ENCODE results near the gene TPH2.

The TPH2 gene

DNA sequence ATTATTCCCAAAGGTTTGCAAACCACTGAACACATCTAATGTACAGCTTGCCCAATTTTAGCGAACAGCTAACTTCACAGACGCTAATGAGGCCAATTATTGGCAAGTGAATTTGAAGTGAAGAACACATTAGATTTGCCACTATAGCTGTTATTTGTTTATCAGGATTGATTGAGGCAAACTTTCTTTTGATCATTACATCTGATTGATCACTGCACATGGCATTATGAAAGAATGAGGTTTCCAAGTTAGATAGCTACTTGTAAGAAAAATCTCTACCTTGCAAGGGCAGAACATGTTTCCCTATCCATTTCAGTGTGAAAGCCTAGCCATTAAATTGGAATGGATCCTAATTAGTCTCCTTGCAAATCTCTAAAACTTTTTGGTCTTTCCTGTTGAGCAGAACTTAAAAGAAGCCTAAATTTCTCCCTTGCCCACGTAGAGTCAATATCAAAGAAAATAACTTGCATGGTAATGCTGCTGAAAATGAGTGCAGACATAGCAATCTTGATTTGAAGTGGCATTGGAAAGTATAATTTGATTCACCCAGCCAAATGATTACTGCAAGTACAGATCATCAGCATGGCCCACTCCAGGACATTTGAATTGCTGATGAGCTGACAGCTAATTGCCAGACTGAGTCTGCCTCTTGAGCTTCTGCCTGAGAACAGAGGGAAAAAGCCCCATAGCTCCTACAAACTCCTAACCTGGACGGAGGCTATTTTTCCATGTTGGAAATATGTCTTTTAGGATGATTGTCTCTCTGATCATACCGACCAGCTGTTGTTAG is 98.6 kb downstream of the TPH2 start:
- DNase-seq = no peak

DNA sequence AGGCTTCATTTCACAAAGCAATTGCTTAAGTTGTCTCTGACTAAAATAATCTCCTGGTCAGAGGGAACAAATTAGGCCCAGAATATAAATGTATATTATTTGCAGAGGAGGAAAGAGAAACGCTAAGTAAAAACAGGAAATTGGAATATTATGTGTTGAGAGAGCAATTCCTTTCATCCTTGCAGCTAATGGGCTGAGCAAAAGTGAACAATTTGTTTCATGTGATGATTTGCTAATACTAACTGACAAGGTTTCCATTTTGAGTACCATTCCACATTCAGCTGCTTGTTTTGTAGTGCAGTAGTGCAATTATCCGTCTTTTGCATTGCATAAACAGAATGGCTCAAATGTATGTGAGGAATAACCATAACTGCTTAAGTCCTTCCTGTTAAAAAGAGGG is 103.2 kb downstream of the TPH2 start:
- DNase-seq = no peak

DNA sequence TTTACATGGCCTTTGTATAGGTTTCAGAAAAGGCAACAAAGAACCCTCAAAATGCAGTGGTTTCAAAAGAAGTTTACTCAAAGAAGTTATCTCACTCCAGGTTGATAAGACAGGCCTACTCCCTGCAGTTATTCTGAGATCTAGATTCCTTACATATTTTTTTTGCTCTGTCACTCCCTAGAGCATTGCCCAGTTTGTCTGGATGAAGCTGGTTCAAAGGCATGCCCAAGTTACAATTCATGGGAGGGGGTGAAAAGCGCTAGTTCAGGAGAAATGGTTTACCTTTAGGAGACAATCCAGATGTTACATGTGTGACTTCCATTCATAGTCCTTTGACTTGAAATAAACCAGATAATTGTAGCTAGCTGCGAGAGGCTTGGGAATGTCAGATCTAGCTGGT is 115.0 kb downstream of the TPH2 start:
- DNase-seq = no peak

DNA sequence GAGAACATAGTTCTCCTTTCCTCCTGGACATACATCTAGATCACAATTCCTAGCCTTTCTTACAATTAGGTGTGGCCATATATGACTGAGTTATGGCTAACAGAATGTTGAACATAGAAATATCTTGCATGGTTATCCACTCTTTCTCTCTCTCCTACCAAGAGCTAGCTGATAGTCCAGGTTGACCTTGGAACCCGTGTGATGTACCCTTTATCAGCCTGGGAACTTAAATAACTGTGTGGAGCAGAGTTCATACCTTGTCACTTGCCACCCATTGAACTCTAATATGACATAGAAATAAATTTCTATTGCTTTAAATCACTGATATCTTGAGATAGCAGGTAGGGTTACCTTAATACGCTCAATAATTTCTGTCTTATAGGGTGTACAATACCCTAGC is 115.9 kb downstream of the TPH2 start:
- DNase-seq = no peak

DNA sequence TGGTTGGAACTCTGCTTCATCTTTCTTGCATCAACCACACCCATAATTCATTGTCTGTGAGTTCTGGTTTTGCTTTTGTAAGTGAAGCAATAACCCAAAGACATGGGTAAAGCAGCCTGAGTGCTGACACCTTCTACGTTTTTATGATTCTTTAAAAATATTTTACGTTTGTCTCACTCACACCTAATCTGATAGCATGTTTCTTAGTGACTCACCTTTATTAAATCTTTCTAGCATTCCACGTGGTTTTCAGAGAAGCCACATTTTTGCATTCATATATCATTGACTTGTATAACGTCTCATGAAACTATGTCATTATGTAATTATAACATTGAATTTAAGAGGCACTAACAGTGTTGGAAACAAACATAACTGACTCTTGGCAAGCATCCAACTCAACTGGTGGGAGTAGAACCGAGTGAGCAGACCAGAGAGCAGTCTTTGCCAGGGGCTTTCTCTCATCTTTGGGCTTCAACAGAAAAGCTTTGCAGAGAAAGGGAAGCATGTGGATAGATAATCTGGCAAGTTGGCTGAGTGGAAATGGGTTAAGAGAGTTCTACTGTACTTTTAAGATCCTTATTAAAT is 118.8 kb downstream of the TPH2 start:
- no peak for DNase-seq

DNA sequence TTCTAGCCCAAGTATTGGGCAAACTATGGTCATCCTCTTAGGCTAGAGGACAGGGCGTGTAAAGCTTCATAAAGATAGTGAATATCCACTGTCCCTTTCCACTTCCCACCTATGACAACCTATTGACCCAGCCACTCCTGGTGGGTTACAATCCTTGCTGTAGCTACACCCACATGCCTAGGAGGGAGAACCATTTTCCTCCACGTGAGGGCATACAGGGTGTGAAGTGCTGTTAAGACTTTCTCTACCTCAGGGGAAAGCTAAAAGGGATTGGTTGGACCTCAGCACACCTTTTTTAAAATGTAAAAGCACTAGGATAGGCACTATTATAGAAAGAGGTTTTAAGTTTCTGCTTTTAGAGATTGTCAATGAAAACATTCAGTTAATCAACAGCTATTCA is 124.4 kb downstream of the TPH2 start:
- no peak for DNase-seq

DNA sequence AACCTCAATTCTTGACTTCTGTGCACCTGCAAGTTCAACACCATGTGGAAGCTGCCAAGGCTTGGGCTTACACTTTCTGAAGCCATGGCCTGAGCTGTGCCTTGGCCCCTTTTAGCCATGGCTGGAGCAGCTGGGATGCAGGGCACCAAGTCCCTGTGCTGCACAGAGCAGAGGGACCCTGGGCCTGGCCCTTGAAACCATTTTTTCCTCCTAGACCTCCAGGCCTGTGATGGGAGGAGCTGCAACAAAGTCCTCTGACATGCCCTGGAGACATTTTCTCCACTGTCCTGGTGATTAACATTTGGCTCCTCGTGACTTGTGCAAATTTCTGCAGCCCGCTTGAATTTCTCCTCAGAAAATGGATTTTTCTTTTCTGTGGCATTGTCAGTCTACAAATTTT is 132.4 kb downstream of the TPH2 start:
- DNase-seq = no peak

DNA sequence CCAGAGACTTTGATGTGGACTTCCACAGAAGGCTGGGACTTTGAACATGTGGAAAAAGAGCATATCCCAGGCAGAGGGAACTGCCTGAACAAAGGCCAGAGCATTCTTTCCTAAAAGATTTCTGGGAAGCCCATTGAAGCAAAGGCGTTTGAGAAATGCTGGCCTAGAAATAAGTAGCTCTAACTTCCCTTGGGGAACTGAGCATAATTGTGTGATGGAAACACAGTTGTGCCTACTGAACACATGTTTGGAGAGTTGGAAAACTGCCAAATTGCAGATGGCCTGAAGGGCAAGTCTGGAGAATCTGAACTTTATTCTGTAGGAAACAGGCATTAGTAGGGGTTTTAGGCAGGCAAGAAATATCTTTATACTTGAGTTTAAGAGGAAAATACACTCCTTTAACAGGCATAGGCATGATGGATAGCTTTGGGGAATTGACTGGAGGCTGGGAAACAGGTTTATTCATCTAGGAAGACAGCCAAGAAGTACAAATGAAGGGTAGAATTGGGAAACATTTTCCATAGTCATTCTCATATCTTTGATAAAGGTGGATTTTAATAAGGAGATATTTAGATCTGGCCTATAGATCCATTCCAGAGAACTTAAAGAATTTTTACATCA is 134.1 kb downstream of the TPH2 start:
- no peak for DNase-seq

DNA sequence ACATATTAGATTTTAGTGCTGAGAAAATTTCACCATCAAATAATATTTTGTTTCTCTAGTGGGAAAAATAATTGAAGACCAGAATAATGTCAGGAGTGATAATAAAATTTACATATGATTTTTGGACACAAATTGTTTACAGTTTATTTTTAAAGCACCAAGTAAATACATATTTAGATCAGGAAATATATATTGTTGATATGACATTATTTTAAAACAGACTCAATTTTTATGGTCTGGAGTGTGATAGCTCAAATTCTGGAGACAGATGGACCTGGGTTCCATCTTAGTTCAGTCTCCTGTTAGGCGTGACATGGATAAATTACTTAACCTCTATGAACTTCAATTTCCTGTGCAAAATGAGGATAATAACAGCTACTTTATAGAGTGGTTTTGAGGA is 135.4 kb downstream of the TPH2 start:
- no peak for DNase-seq

DNA sequence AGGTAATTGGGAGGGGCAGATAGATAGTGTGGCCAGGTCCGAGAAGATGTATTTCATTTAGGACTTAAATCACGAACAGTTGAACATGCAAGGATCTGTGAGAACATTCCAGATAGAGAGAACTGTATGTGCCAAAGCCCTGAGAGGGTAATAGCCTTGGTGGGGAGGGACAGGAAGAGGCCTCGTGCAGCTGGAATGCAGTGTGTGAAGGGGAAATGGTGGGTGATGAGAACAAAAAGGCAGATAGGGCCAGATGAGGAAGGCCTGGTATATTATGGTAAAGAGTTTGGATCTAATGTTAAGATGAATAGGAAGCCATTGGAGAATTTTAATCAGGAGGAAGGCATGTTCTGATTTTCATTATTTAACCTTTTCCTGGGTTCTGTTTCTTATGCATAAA is 136.3 kb downstream of the TPH2 start:
- DNase-seq = no peak

DNA sequence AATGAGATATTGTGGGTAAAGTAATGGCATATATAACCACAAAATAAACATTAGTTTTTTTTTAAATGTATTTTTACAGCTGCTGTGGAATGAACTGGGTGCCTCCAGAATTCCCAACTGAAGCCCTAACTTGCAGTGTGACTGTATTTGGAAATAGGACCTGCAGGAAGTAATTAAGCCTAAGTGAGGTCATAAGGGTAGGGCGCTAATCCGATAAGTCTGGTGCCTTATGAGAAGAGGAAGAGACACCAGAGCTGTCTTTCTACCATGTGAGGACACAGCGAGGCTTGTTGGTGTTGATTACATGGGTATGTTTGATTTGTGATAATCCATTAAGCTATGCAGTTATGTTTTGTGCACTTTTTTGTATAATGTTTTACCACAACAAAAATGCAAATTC is 136.8 kb downstream of the TPH2 start:
- DNase-seq = no peak

DNA sequence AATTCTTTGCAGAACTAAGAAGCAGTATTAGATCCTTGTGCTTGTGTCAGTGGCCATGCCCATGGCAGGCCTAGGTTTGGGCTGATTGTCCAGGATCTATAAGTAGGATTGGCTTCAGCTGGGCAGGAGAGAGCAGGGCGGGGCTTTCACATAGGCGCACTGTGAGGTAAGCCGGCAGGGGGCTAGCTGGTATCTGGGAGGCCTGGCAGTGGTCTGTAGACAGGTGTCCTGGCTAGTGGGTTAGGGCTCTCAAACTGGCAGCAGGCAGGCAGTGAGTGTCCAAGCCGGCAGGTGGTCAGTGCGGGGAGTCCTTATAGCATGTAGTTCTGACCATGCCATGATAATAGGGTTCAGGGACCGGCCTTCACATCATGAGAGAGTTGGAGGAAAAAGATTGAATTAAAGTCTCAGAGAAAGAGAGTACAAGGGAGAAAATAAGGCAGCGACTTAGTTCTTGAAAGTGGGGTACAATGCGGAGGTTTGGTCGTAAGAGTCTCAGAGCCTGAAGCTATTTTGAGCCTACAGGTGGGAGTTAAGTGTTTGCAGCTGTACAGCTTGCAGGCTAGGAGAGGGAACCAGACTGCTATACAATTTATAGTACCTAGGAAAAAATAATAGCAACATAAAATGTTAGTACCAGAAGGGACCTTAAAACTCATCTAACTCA is 137.4 kb downstream of the TPH2 start:
- DNase-seq = no peak

DNA sequence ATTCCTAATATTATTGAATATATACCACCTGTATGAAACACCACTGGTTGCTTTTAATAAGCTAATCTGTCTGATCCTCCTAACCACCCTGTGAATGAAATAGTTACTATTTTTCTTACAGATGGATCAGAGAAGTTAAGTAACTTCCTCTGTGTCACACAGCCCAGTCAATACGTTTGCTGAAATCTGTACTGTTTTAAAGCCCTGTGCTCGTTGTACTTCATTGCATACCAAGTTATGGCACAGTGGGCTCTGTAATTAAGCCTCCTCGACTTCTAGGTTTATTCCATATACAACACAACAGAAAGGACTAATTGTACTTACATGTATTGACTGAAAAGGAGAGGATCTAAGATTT is 137.9 kb downstream of the TPH2 start:
- DNase-seq = no peak

DNA sequence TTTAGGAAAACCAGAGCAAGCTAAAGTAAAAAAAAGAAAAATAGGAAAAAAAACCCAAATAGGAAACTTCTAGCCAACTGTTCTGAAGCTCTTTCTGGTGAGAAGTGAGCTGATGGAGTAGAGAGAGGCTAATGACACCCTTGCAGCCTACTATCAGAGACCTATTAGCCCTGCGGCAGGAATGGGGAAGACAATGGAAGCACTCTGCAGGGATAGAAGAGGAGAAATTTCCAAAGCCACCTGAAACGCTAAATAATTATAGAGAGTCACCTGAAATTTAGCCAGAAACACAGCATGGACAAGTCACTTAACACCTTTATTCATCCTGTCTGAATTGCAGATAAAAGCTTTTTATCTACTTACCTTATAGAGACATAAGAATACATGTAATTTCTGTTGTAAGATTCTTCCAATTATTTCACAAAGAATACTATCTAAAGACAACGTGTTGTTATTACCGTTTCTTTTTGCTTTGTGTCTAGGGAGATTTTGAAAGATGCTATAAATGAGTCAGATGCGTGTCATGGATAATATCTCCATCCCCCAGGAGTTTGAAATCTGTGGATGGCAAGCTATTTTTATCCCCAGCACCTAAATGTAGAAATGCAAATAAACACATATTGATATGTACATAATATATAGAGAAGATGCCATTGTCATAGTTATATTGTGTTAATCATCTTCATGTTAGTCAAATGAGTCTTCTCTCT is 138.6 kb downstream of the TPH2 start:
- no peak for DNase-seq

DNA sequence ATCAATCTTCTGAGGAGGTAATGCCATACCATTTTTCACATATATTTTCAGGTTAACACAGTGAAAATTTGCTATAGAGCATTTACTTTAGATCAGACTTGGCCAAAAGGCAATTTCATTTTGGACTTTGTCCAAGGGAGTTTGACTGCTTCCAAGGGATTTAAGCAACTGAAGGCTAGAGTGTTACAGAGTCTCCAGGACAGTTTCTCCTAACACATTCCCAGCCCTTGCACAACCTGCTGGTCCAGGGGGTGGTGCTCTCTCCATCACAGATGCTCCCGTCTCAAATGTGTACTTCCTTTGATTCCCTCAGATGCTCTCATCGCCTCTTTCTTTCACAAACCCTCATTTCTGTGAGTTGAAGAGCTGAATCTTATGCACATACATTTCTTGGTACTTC is 143.1 kb downstream of the TPH2 start:
- no peak for DNase-seq
